IMR-90 (cell line): ENCODE measurements around the gene ZBTB40.

ENCODE experiments used
- BHLHE40 ChIP-seq: fragments of 150-350 bp; IDR thresholded peaks from 2 replicates; pipeline ENCODE4 v1.6.1; 2016; ENCODE audit warnings: mild to moderate bottlenecking, low read depth, low read length
- CEBPB ChIP-seq: IDR thresholded peaks from 2 replicates; pipeline ENCODE4 v1.6.1; 2012; ENCODE audit warnings: low read depth, low read length, improper control_type of control experiment
- CHD1 ChIP-seq: IDR thresholded peaks from 2 replicates; pipeline ENCODE4 v1.6.1; 2012; ENCODE audit warnings: low read depth, low read length, improper control_type of control experiment
- FOS ChIP-seq: fragments of 150-350 bp; IDR thresholded peaks from 2 replicates; pipeline ENCODE4 v1.6.1; 2016; ENCODE audit warnings: low read depth, low read length
- MAFK ChIP-seq: IDR thresholded peaks from 2 replicates; pipeline ENCODE4 v1.6.1; 2012; ENCODE audit warnings: low read depth, low read length, improper control_type of control experiment
- MXI1 ChIP-seq: IDR thresholded peaks from 2 replicates; pipeline ENCODE4 v1.6.1; 2012; ENCODE audit warnings: low read depth, mild to moderate bottlenecking, low read length, moderate library complexity, borderline replicate concordance
- NFE2L2 ChIP-seq: fragments of 150-350 bp; IDR thresholded peaks from 2 replicates; pipeline ENCODE4 v1.6.1; 2016; ENCODE audit warnings: low read depth, mild to moderate bottlenecking, low read length
- POLR2A ChIP-seq: IDR thresholded peaks from 2 replicates; pipeline ENCODE4 v1.6.1; 2012; ENCODE audit warnings: mild to moderate bottlenecking, low read depth, low read length
- RAD21 ChIP-seq: IDR thresholded peaks from 2 replicates; pipeline ENCODE4 v1.6.1; 2012; ENCODE audit warnings: low read length, improper control_type of control experiment
- RCOR1 ChIP-seq: IDR thresholded peaks from 2 replicates; pipeline ENCODE4 v1.6.1; 2012; ENCODE audit warnings: mild to moderate bottlenecking, low read length, improper control_type of control experiment; ENCODE audit not compliant: insufficient replicate concordance
- SMC3 ChIP-seq: fragments of 150-350 bp; IDR thresholded peaks from 2 replicates; pipeline ENCODE4 v1.6.1; 2016; ENCODE audit warnings: low read depth, mild to moderate bottlenecking, antibody characterized with exemption, low read length, moderate library complexity
- TF ChIP-seq, protein P1 (sequence below): conservative IDR thresholded peaks from 2 replicates; pipeline ENCODE4 v1.5.1; 2012; ENCODE audit warnings: mild to moderate bottlenecking, low read depth, low read length, improper control_type of control experiment
- TF ChIP-seq, protein P2 (sequence below): fragments of 150-350 bp; IDR thresholded peaks from 2 replicates; pipeline ENCODE4 v1.6.1; 2017; ENCODE audit warnings: mild to moderate bottlenecking, antibody characterized with exemption, low read length, low read depth
- TF ChIP-seq, protein P3 (sequence below): fragments of 150-350 bp; IDR thresholded peaks from 2 replicates; pipeline ENCODE4 v1.6.1; 2016; ENCODE audit warnings: low read depth, mild to moderate bottlenecking, low read length, moderate library complexity, borderline replicate concordance

DNA sequence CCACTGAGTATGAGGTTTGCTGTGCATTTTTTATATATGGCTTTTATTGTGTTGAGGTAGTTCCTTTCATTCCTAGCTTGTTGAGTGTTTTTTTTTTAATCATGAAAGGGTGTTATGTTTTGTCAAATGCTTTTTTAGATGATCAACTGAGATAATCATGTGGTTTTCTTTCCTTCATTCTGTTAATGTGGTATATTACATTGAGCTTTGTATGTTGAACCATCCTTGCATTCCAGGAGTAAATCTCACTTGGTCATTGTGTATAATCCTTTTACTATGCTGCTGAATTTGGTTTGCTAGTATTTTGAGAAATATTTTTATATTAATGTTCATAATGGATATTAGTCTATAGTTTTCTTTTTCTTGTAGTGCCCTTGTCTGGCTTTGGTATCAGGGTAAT is 11.1 kb upstream of the ZBTB40 start:
- TF ChIP-seq, protein P1, sequence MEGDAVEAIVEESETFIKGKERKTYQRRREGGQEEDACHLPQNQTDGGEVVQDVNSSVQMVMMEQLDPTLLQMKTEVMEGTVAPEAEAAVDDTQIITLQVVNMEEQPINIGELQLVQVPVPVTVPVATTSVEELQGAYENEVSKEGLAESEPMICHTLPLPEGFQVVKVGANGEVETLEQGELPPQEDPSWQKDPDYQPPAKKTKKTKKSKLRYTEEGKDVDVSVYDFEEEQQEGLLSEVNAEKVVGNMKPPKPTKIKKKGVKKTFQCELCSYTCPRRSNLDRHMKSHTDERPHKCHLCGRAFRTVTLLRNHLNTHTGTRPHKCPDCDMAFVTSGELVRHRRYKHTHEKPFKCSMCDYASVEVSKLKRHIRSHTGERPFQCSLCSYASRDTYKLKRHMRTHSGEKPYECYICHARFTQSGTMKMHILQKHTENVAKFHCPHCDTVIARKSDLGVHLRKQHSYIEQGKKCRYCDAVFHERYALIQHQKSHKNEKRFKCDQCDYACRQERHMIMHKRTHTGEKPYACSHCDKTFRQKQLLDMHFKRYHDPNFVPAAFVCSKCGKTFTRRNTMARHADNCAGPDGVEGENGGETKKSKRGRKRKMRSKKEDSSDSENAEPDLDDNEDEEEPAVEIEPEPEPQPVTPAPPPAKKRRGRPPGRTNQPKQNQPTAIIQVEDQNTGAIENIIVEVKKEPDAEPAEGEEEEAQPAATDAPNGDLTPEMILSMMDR = no peak
- TF ChIP-seq POLR2A = no peak
- no peak for TF ChIP-seq MAFK
- TF ChIP-seq SMC3 = no peak
- TF ChIP-seq, protein P2, sequence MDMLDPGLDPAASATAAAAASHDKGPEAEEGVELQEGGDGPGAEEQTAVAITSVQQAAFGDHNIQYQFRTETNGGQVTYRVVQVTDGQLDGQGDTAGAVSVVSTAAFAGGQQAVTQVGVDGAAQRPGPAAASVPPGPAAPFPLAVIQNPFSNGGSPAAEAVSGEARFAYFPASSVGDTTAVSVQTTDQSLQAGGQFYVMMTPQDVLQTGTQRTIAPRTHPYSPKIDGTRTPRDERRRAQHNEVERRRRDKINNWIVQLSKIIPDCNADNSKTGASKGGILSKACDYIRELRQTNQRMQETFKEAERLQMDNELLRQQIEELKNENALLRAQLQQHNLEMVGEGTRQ = no peak
- no peak for TF ChIP-seq RCOR1
- TF ChIP-seq, protein P3, sequence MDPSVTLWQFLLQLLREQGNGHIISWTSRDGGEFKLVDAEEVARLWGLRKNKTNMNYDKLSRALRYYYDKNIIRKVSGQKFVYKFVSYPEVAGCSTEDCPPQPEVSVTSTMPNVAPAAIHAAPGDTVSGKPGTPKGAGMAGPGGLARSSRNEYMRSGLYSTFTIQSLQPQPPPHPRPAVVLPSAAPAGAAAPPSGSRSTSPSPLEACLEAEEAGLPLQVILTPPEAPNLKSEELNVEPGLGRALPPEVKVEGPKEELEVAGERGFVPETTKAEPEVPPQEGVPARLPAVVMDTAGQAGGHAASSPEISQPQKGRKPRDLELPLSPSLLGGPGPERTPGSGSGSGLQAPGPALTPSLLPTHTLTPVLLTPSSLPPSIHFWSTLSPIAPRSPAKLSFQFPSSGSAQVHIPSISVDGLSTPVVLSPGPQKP = no peak
- TF ChIP-seq CEBPB = no peak
- no peak for TF ChIP-seq RAD21
- TF ChIP-seq BHLHE40 = no peak
- no peak for TF ChIP-seq FOS
- no peak for TF ChIP-seq MXI1
- no peak for TF ChIP-seq NFE2L2
- no peak for TF ChIP-seq CHD1
